Hepatocyte (in vitro differentiated cells): Measurements from ENCODE around the gene SLC16A5. TPM values are rescaled to one million over a fixed set of nuclear protein-coding genes. Genes with fewer than 3 reads are reported as not detected.
A peak's percentile ranks its signal among the peaks of the same experiment; 100 is the strongest.
"Not testable (repeated sequence)": the region's sequence is repeated elsewhere in the genome, so short reads cannot be mapped to it uniquely, and the experiment has no call there.

ENCODE experiments used
- DNase-seq: peaks from one replicate; pipeline ENCODE4 v3.0.0-alpha.2; 2016; ENCODE audit warnings: low spot score
- H2AFZ ChIP-seq: fragments of 200-600 bp; sonication (generic); 2 replicates; pipeline ENCODE4 v1.6.0; 2016; ENCODE audit warnings: antibody characterized with exemption, mild to moderate bottlenecking
- H3K27ac ChIP-seq: fragments of 200-600 bp; sonication (generic); 2 replicates; pipeline ENCODE4 v1.5.1; 2016; ENCODE audit warnings: mild to moderate bottlenecking
- H3K27me3 ChIP-seq: fragments of 200-600 bp; sonication (generic); 2 replicates; pipeline ENCODE4 v1.6.1; 2016
- H3K36me3 ChIP-seq: fragments of 200-600 bp; sonication (generic); replicated peaks from 2 replicates; pipeline ENCODE4 v1.5.1; 2016; ENCODE audit warnings: low read depth; ENCODE audit not compliant: insufficient read depth
- H3K4me1 ChIP-seq: fragments of 200-600 bp; sonication (generic); 2 replicates; pipeline ENCODE4 v1.5.1; 2016; ENCODE audit warnings: mild to moderate bottlenecking, moderate library complexity; ENCODE audit not compliant: insufficient read depth
- H3K4me2 ChIP-seq: fragments of 200-600 bp; sonication (generic); 2 replicates; pipeline ENCODE4 v1.6.0; 2016
- H3K4me3 ChIP-seq: fragments of 200-600 bp; sonication (generic); 2 replicates; pipeline ENCODE4 v1.5.1; 2016; ENCODE audit warnings: mild to moderate bottlenecking
- H3K79me2 ChIP-seq: fragments of 200-600 bp; sonication (generic); 2 replicates; pipeline ENCODE4 v1.6.0; 2017; ENCODE audit warnings: mild to moderate bottlenecking
- H3K9me2 ChIP-seq: fragments of 200-600 bp; sonication (generic); replicated peaks from 2 replicates; pipeline ENCODE4 v1.6.0; 2017; ENCODE audit warnings: mild to moderate bottlenecking; ENCODE audit not compliant: insufficient read depth
- H3K9me3 ChIP-seq: fragments of 200-600 bp; sonication (generic); 2 replicates; pipeline ENCODE4 v1.5.1; 2016; ENCODE audit warnings: low read depth, mild to moderate bottlenecking
- H4K20me1 ChIP-seq: fragments of 200-600 bp; sonication (generic); 2 replicates; pipeline ENCODE4 v1.6.0; 2016; ENCODE audit warnings: mild to moderate bottlenecking; ENCODE audit not compliant: insufficient read depth, poor library complexity, severe bottlenecking
- EZH2 ChIP-seq: fragments of 200-600 bp; sonication (generic); IDR thresholded peaks from 2 replicates; pipeline ENCODE4 v1.6.1; 2016; ENCODE audit warnings: antibody characterized with exemption, mild to moderate bottlenecking, borderline replicate concordance
- EZH2phosphoT487 ChIP-seq: fragments of 200-600 bp; sonication (generic); IDR thresholded peaks from one replicate; pipeline ENCODE4 v1.6.1; 2018; ENCODE audit warnings: antibody characterized with exemption, mild to moderate bottlenecking, low read depth, moderate library complexity; ENCODE audit not compliant: unreplicated experiment, severe bottlenecking
- WGBS: methylation state at CpG from one replicate; pipeline ENCODE4 v1.1.6; 2016; ENCODE audit warnings: low lambda C conversion rate; ENCODE audit errors: missing lambda C conversion rate; 5-methylcytosine and 5-hydroxymethylcytosine counted together
- polyA plus RNA-seq: library from polyadenylated mRNA; unstranded; fragments of >200 nt; fragmentation: Nextera tagmentation; extraction: Ambion mirVana; gene quantifications from 2 replicates; pipeline ENCODE4 v1.2.1, GENCODE V29; 2016
- total RNA-seq: library from RNA; depleted of rRNA; stranded (reverse); fragments of >200 nt; gene quantifications from 2 replicates; pipeline ENCODE4 v1.2.3, GENCODE V29; 2014
- TF ChIP-seq, protein P1 (sequence below): fragments of 200-600 bp; sonication (generic); IDR thresholded peaks from 2 replicates; pipeline ENCODE4 v1.5.1; 2016; ENCODE audit warnings: antibody characterized with exemption, mild to moderate bottlenecking; ENCODE audit not compliant: poor library complexity

SLC16A5 gene
- total and polyA plus RNA-seq, 2 experiments from 2014 or later = 11.9 to 12.8 TPM

DNA sequence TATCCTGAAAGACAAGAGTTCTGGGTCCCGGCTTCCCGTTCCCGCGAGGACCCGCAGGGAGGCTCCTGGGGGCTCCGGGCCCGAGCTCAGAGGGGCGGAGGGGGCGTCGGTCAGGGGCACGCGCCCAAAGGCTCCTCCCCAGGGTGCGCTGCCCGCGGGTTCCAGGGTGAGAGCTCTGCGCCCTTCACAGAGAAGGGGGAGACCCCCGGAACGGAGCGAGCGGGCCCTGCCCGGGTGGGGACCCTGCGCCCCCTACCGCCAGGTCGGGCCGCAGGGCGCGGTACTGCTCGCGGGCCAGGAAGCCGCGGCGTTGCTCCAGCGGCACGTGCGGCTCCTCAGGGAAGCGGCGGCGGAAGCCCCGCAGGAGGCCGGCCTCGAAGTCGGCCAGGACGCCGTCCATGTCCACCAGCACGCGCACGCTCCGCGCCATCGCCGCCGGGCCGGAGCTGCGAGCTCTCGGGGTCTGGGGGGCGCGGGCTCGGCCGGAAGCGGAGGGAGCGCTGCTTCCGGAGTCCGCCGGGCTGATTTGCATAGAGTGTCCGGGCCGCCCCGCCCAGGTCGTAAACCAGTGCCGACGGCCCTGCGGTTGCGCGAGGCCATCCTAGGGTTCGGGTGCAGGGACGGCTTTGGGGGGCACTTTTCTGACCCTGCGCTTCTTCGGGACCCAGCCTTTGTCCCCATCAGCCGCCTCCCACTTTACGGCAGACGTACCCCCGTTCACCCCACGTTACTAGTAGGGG is 43.7 kb downstream of the SLC16A5 start, which contains the start of gene NT5C:
Gene NT5C (minus strand): TSS at position 465 of the 740 bp plus-strand sequence. CDS start 35 bp downstream, at position 430.
- Histone ChIP-seq H3K4me3 (peak within 1 kb of the TSS; percentile 82), H3K4me1 (peaks cover 7% of the 10 kb centered on the region), H3K9me3 (no peaks in the 10 kb centered on the region), H3K79me2 (peaks cover 15% of the 10 kb centered on the region), H2AFZ (peak within 1 kb of the TSS; percentile 31), H3K27ac (peak within 1 kb of the TSS; percentile 93), H3K27me3 (no peaks in the 10 kb centered on the region), H3K9me2 (no peaks in the 10 kb centered on the region), H4K20me1 (no peaks in the 10 kb centered on the region), H3K4me2 (peak within 1 kb of the TSS; percentile 83), H3K36me3 (no peaks in the 10 kb centered on the region)
- WGBS = 2% methylated on average over 69 of the region's 82 CpGs
- peak; percentile 93 for DNase-seq
- TF ChIP-seq, protein P1, sequence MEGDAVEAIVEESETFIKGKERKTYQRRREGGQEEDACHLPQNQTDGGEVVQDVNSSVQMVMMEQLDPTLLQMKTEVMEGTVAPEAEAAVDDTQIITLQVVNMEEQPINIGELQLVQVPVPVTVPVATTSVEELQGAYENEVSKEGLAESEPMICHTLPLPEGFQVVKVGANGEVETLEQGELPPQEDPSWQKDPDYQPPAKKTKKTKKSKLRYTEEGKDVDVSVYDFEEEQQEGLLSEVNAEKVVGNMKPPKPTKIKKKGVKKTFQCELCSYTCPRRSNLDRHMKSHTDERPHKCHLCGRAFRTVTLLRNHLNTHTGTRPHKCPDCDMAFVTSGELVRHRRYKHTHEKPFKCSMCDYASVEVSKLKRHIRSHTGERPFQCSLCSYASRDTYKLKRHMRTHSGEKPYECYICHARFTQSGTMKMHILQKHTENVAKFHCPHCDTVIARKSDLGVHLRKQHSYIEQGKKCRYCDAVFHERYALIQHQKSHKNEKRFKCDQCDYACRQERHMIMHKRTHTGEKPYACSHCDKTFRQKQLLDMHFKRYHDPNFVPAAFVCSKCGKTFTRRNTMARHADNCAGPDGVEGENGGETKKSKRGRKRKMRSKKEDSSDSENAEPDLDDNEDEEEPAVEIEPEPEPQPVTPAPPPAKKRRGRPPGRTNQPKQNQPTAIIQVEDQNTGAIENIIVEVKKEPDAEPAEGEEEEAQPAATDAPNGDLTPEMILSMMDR = peak; percentile 76
- TF ChIP-seq EZH2phosphoT487 = no peak

DNA sequence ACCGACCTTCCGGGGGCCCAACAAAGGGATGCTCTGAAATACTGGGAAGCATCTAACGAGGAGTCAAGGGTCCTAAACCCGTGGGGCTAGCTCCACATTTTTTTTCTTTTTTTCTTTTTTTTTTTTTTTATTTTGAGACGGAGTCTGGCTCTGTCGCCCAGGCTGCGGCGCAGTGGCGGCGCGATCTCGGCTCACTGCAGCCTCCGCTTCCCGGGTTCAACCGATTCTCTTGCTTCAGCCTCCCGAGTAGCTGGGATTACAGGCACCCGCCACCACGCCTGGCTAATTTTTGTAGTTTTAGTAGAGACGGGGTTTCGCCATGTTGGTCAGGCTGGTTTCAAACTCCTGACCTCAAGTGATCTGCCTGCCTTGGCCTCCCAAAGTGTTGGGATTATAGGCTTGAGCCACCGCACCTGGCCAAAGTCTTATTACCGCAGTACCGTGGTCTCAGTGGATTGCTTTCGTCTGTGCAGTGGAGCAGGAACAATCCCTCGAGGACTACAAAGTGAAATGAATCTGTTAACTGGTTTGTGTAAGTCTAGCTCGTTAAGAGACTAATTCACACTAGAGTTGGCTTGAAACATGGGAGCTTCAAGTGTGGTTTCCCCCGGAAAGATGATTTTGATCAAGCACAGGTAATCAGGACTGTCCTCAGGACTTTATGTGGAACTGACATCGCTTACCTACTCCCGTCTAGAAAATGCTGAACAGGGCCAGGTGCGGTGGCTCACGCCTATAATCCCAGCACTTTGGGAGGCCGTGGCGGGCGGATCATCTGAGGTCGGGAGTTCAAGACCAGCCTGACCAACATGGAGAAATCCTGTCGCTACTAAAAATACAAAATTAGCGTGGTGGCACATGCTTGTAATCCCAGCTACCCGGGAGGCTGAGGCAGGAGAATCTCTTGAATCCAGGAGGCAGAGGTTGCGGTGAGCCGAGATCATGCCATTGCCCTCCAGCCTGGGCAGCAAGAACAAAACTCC is 44.6 kb downstream of the SLC16A5 start:
- H3K4me1 ChIP-seq, H3K27me3 ChIP-seq, H3K9me2 ChIP-seq, H4K20me1 ChIP-seq, H3K36me3 ChIP-seq, DNase-seq, H3K9me3 ChIP-seq: not testable (repeated sequence)
- Histone ChIP-seq H3K79me2 (peaks cover 15% of the 10 kb centered on the region), H2AFZ (peak overlapping the region; percentile 31), H3K4me3 (peak overlapping the region; percentile 82), H3K4me2 (peak overlapping the region; percentile 83), H3K27ac (peak overlapping the region; percentile 93)
- 88% methylated on average over 39 of the region's 40 CpGs for WGBS

DNA sequence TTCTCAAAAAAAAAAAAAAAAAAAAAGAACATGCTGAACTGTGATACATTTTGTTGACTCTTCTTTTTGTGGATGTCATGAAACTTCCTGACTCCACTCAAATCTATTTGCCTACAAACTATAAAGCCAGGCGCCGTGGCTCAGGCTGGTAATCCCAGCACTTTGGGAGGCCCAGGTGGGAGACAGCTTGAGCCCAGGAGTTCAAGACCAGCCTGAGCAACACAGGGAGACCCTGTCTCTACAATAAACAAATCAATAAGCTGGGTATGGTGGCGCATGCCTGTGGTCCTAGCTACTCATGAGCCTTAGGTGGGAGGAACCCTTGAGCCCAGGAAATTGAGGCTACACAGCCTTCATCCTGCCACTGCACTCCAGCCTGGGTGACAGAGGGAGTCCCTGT is 45.2 kb downstream of the SLC16A5 start:
- Histone ChIP-seq H3K4me3 (no peak overlapping the region), H3K4me2 (no peak overlapping the region), H3K9me2 (no peaks in the 10 kb centered on the region), H3K79me2 (peaks cover 15% of the 10 kb centered on the region), H3K36me3 (no peaks in the 10 kb centered on the region), H3K4me1 (peaks cover 7% of the 10 kb centered on the region), H3K27me3 (no peaks in the 10 kb centered on the region), H3K9me3 (no peaks in the 10 kb centered on the region), H2AFZ (no peak overlapping the region), H4K20me1 (no peaks in the 10 kb centered on the region), H3K27ac (peak overlapping the region; percentile 67)
- DNase-seq = no peak
- TF ChIP-seq EZH2phosphoT487 (no peak), EZH2 (no peak)
- TF ChIP-seq, protein P1 = no peak
- WGBS = 80% methylated on average over 3 of the region's 3 CpGs

DNA sequence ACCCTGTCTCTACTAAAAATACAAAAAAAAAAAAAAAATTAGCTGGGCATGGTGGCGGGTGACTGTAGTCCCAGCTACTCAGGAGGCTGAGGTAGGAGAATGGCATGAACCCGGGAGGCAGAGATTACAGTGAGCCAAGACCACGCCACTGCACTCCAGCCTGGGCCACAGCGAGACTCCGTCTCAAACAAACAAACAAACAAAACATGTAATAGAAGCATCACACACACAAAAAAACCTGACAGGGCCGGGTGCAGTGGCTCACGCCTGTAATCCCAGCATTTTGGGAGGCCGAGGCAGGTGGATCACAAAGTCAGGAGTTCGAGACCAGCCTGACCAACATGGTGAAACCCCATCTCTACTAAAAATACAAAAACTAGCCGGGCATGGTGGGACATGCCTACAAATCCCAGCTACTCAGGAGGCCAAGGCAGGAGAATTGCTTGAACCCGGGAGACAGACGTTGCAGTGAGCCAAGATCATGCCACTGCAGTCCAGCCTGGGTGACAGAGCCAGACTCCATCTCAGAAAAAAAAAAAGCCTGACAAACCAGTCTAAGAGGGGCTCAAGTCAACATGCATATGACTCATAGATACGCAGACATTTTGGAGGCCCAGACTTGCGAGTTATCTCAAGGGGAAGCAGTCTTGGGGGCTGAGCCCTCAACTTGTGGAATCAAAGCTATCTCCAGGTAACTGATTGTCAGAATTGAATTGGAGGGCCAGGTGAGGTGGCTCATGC is 46.0 kb downstream of the SLC16A5 start:
- not testable (repeated sequence) for DNase-seq, H2AFZ ChIP-seq, H3K27me3 ChIP-seq, H3K9me2 ChIP-seq, H3K4me2 ChIP-seq, H4K20me1 ChIP-seq, H3K9me3 ChIP-seq, H3K36me3 ChIP-seq, H3K4me1 ChIP-seq, H3K4me3 ChIP-seq
- peak overlapping the region; percentile 32 for H3K27ac ChIP-seq
- WGBS = 83% methylated on average over 14 of the region's 14 CpGs
- peaks cover 18% of the 10 kb centered on the region for H3K79me2 ChIP-seq
